Lung (tissue), 12 donors: ENCODE measurements around the gene BCL7A. TPM values are rescaled to one million over a fixed set of nuclear protein-coding genes. Genes with fewer than 3 reads are reported as not detected.
A peak's percentile ranks its signal among the peaks of the same experiment; 100 is the strongest.

ENCODE experiments used
- ATAC-seq: fragments of 200-7000 bp; cut with Tn5 transposase; one replicate; pipeline ENCODE4 v1.9.1; 2020; ENCODE audit warnings: moderate number of reproducible peaks; ENCODE audit not compliant: insufficient read depth, low FRiP score
- DNase-seq, 3 donors: peaks; one replicate each; pipeline ENCODE4 v3.0.0-alpha.2; 2013 to 2017
- H3K27ac ChIP-seq, 2 donors: one replicate each; pipeline ENCODE4 v1.5.1; 2013; ENCODE audit warnings: mild to moderate bottlenecking in 2 of 2, moderate library complexity in 2 of 2, control low read depth in 1 of 2, inconsistent platforms in 1 of 2, low read depth in 1 of 2, low read length in 1 of 2
- H3K27me3 ChIP-seq, 3 donors: one replicate each; pipeline ENCODE4 v1.5.1; 2013; ENCODE audit warnings: low read length in 2 of 3; ENCODE audit not compliant: control insufficient read depth in 3 of 3, insufficient read depth in 3 of 3
- H3K36me3 ChIP-seq, 4 donors: one replicate each; pipeline ENCODE4 v1.5.1; 2013; ENCODE audit warnings: low read length in 4 of 4, mild to moderate bottlenecking in 1 of 4, moderate library complexity in 1 of 4; ENCODE audit not compliant: control insufficient read depth in 4 of 4, insufficient read depth in 4 of 4
- H3K4me1 ChIP-seq, 5 donors: one replicate each; pipeline ENCODE4 v1.5.1; 2013; ENCODE audit warnings: low read length in 5 of 5, mild to moderate bottlenecking in 2 of 5, moderate library complexity in 1 of 5; ENCODE audit not compliant: control insufficient read depth in 5 of 5, insufficient read depth in 5 of 5
- H3K4me3 ChIP-seq: one replicate; pipeline ENCODE4 v1.5.1; 2013; ENCODE audit warnings: mild to moderate bottlenecking, control low read depth, moderate library complexity
- H3K9ac ChIP-seq, 2 donors: one replicate each; pipeline ENCODE4 v1.5.1; 2013; ENCODE audit warnings: low read length in 2 of 2, control low read depth in 1 of 2; ENCODE audit not compliant: insufficient read depth in 1 of 2
- H3K9me3 ChIP-seq, 4 donors: one replicate each; pipeline ENCODE4 v1.5.1; 2013; ENCODE audit warnings: low read length in 3 of 4, mild to moderate bottlenecking in 1 of 4, moderate library complexity in 1 of 4; ENCODE audit not compliant: control insufficient read depth in 4 of 4, insufficient read depth in 3 of 4
- WGBS, 2 donors: extraction: QIAGEN DNeasy Blood & Tissue Kit; methylation state at CpG; one replicate each; pipeline ENCODE4 v1.1.7; 2013; 5-methylcytosine and 5-hydroxymethylcytosine counted together
- polyA plus RNA-seq, 2 donors: library from polyadenylated mRNA; stranded (reverse); fragments of 200-250 nt; gene quantifications; one replicate each; pipeline ENCODE4 v1.2.1, GENCODE V29; 2013
- total RNA-seq, 2 donors: library from RNA; depleted of rRNA in 1 of 2; stranded (reverse); fragments of >200 nt in 1 of 2; gene quantifications; one replicate each; pipeline ENCODE4 v1.2.1, GENCODE V29; 2014 to 2021
- TF ChIP-seq, protein P1 (sequence below): IDR thresholded peaks from 2 replicates; pipeline ENCODE4 v1.5.1; 2012; ENCODE audit warnings: mild to moderate bottlenecking; ENCODE audit errors: control extremely low read depth, extremely low read depth
- donor health status: control.
- donor health status: control.
- donor health status: Bipolar disorder and iron deficiency.
- donor health status: healthy.
- donor health status: DM: yes; HTN: yes; CAD: no.

Gene BCL7A
- total and polyA plus RNA-seq, 4 donors: 3.4 to 21.2 (median 8.8) TPM

DNA sequence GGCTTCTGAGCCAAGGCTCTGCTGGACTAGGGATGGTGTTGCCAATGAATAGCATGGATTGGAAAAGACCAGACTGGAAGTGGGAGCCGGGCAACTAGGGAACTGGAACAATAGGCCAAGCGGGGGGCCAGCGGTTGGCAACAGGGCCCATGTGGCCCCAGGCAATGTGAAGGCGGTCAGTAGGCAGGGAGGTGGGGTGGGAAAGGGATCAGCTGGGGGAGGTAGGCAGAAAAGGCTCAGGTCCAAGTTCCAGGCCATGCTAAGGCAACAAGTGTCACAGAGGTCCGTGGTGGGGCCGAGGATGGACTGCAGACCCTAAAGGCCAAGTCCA is 42.0 kb downstream of the BCL7A start:
- peak overlapping the region; percentile 55 to 81 for H3K27ac ChIP-seq
- no peak for ATAC-seq
- DNase-seq: no peak
- H3K4me1 ChIP-seq: peaks cover 0 to 70% (median 43%) of the 10 kb centered on the region in 5 donors
- 69 to 72% methylated on average over 6 of the region's 6 CpGs for WGBS, 2 donors
- no peaks in the 10 kb centered on the region for H3K9me3 ChIP-seq
- TF ChIP-seq, protein P1, sequence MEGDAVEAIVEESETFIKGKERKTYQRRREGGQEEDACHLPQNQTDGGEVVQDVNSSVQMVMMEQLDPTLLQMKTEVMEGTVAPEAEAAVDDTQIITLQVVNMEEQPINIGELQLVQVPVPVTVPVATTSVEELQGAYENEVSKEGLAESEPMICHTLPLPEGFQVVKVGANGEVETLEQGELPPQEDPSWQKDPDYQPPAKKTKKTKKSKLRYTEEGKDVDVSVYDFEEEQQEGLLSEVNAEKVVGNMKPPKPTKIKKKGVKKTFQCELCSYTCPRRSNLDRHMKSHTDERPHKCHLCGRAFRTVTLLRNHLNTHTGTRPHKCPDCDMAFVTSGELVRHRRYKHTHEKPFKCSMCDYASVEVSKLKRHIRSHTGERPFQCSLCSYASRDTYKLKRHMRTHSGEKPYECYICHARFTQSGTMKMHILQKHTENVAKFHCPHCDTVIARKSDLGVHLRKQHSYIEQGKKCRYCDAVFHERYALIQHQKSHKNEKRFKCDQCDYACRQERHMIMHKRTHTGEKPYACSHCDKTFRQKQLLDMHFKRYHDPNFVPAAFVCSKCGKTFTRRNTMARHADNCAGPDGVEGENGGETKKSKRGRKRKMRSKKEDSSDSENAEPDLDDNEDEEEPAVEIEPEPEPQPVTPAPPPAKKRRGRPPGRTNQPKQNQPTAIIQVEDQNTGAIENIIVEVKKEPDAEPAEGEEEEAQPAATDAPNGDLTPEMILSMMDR: no peak
- H3K4me3 ChIP-seq: no peak overlapping the region
- peaks cover 2 to 9% (median 3%) of the 10 kb centered on the region in 4 donors for H3K36me3 ChIP-seq
- no peak overlapping the region for H3K9ac ChIP-seq
- H3K27me3 ChIP-seq: no peaks in the 10 kb centered on the region

DNA sequence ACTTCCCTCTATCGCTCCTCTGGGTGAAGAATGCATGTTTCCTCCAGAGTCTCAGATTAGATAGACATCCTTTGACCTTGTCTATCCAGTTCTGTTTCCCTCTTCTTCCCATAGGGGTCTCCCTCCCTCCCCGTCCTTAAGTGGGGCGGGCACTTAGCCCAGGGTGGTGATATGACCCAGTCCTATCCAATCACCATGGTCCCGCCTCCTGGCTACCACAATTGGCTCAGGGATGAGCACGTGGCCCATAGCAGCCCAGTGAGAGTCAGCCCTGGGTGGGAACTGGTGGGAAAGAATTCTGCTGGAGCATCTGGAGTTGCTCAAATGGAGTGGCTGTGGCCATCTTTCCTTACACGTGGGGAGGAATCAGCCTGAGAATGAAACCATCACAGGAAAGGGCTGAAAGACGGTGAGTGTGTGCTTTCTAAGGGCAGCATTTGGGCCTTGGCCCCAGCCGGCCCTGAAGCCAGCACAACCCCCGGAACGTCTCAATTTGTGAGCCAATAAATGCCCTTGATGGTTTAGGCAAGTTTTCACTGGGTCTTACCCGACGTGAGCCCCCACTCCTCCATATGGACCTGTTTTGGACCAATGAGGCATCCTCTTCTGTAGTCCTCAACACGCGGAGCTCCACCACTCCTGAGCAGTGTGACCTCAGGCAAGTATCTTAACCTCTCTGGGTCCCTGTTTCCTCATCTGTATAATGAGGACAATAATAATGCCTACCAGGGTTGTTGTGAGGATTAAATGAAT is 42.5 kb downstream of the BCL7A start:
- ATAC-seq: peak; percentile 72
- Histone ChIP-seq H3K36me3 (peaks cover 0 to 6% (median under 1%) of the 10 kb centered on the region in 4 donors), H3K9ac (peak overlapping the region in 1 of 2 donors; percentile 30), H3K9me3 (no peaks in the 10 kb centered on the region), H3K4me3 (no peak overlapping the region), H3K27ac (peak overlapping the region; percentile 55 to 81), H3K27me3 (no peaks in the 10 kb centered on the region), H3K4me1 (peaks cover 0 to 70% (median 43%) of the 10 kb centered on the region in 5 donors)
- TF ChIP-seq, protein P1: no peak
- WGBS, 2 donors: 61 to 67% methylated on average over 14 of the region's 14 CpGs
- peak; percentile 92 to 96 (median 95) for DNase-seq

GRCh38 chr12:122064780-122065588 is 43.3 kb downstream of the BCL7A start:
- H3K9ac ChIP-seq: peak overlapping the region in 1 of 2 donors; percentile 30
- H3K4me3 ChIP-seq: no peak overlapping the region
- TF ChIP-seq, protein P1: no peak
- WGBS, 2 donors: 77 to 81% methylated on average over 16 of the region's 16 CpGs
- H3K9me3 ChIP-seq: no peaks in the 10 kb centered on the region
- H3K27me3 ChIP-seq: no peaks in the 10 kb centered on the region
- H3K4me1 ChIP-seq: peaks cover 0 to 64% (median 41%) of the 10 kb centered on the region in 5 donors
- no peak for ATAC-seq
- peak in 1 of 3 donors; percentile 46 for DNase-seq
- peak overlapping the region in 1 of 2 donors; percentile 2 for H3K27ac ChIP-seq
- peaks cover 0 to 2% (median 0%) of the 10 kb centered on the region in 4 donors for H3K36me3 ChIP-seq
